Measurements from ENCODE around the gene VPS39.

The VPS39 gene

DNA sequence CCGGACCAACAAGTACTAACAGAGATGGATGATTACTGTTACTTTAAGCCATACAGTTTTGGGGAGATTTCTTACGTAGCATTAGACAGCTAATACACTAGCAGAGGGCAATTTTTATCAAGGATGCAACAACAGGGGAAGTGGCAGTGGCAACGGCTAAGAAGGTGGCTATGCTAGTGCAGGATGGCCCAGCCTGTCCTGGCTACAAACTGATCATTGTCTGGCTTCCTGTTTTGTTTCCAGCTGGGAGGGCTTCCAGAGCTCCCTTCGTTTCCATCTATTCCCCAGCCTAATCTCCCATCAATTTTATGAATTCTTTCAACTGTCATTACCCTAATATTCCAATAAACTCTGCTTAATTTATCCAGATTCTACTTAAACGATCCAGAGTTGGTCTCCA is 35.6 kb downstream of the VPS39 start:
- no peak overlapping the region for H3K4me3 ChIP-seq (ENCODE audit: low read depth, low read length)
- no peak for TF ChIP-seq CTCF (IDR thresholded peaks at IDR 0.05; ENCODE audit: low read depth, low read length, missing control alignments)
- no peak for DNase-seq (ENCODE audit: low read depth)

DNA sequence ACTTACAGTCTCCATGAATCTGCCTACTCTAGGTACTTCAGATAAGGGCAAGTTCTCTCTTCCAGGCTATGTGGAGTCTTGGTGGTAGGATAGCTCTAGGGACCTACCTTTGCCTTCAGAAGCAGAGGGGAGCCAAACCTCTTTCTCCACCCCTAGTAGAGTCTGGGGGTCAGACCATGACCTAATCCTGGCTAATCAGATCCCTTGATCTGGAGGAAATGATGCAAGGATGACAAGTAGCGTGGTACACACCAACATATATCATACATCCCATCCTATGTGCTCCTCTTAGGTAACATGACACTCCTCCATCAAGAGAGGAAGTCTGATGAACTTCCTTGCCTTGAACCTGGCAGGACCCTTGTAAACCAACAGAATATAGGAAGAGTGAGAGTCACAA is 36.3 kb downstream of the VPS39 start:
- no peak for TF ChIP-seq CTCF (IDR thresholded peaks at IDR 0.05; ENCODE audit: low read depth, low read length, missing control alignments)
- DNase-seq (ENCODE audit: low read depth) = no peak
- no peak overlapping the region for H3K4me3 ChIP-seq (ENCODE audit: low read depth, low read length)

GRCh38 chr15:42171122-42171521 is 37.0 kb downstream of the VPS39 start:
- DNase-seq (ENCODE audit: low read depth) = no peak
- H3K4me3 ChIP-seq (ENCODE audit: low read depth, low read length) = no peak overlapping the region
- TF ChIP-seq CTCF (IDR thresholded peaks at IDR 0.05; ENCODE audit: low read depth, low read length, missing control alignments) = no peak

- TF ChIP-seq CTCF (IDR thresholded peaks at IDR 0.05; ENCODE audit: low read depth, low read length, missing control alignments) = no peak
- no peak for DNase-seq (ENCODE audit: low read depth)
These were observed 41.7 kb downstream of the VPS39 start for GRCh38 chr15:42166225-42166940.

GRCh38 chr15:42165106-42165505 is 43.0 kb downstream of the VPS39 start:
- no peak for DNase-seq (ENCODE audit: low read depth)
- H3K4me3 ChIP-seq (ENCODE audit: low read depth, low read length) = no peak overlapping the region
- no peak for TF ChIP-seq CTCF (IDR thresholded peaks at IDR 0.05; ENCODE audit: low read depth, low read length, missing control alignments)

More at GRCh38 chr15:42166225-42166940, 41.7 kb downstream of the VPS39 start:
- H3K4me3 ChIP-seq (ENCODE audit: low read depth, low read length) = no peak overlapping the region

GRCh38 chr15:42163947-42164550 is 44.1 kb downstream of the VPS39 start:
- H3K4me3 ChIP-seq (ENCODE audit: low read depth, low read length) = no peak overlapping the region
- no peak for TF ChIP-seq CTCF (IDR thresholded peaks at IDR 0.05; ENCODE audit: low read depth, low read length, missing control alignments)
- no peak for DNase-seq (ENCODE audit: low read depth)

DNA sequence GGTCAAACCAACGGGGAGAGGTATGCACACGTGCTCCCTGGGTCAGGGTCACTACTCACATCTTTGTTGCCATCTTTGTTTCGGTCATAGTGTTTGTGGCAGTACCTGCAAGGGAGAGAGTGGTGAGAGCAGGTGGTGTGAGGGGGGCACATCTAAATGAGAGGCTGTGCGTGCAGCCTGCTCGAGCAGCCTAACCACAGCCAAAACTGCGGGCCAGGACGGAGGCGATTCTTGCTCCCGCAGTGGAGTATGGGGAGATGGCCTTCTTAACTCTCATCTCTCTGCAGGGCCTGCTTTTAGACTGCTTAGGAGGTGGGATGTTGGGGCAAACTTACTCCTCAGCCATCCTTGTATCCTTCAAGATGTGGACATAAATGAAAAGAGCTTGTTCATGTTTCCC is 44.8 kb downstream of the VPS39 start:
- no peak for TF ChIP-seq CTCF (IDR thresholded peaks at IDR 0.05; ENCODE audit: low read depth, low read length, missing control alignments)
- H3K4me3 ChIP-seq (ENCODE audit: low read depth, low read length) = no peak overlapping the region
- DNase-seq (ENCODE audit: low read depth) = no peak

Measured in GM12864 (cell line).